LNCAP (cell line): ENCODE results near the gene PIPOX.

Experiments
- CTCF ChIP-seq: fragments of 450-650 bp; IDR thresholded peaks from 2 replicates; pipeline ENCODE4 v1.5.1; 2017; ENCODE audit warnings: mild to moderate bottlenecking

Gene PIPOX

GRCh38 chr17:29043539-29044145 lies 701 bp downstream of the PIPOX start:
- TF ChIP-seq CTCF, result no peak

- no peak for TF ChIP-seq CTCF
Measured at GRCh38 chr17:29045026-29045425, 2.1 kb downstream of the PIPOX start.

GRCh38 chr17:29045734-29046472 lies 3.0 kb downstream of the PIPOX start:
- no peak for TF ChIP-seq CTCF

GRCh38 chr17:29046473-29046839 lies 3.5 kb downstream of the PIPOX start:
- TF ChIP-seq CTCF, result no peak

GRCh38 chr17:29048440-29049368 lies 5.8 kb downstream of the PIPOX start:
- TF ChIP-seq CTCF, result no peak

- TF ChIP-seq CTCF, result no peak
Measured at GRCh38 chr17:29049541-29050145, 6.7 kb downstream of the PIPOX start.

- no peak for TF ChIP-seq CTCF
Measured at GRCh38 chr17:29050176-29050575, 7.2 kb downstream of the PIPOX start.
